GM04504 (cell line): ENCODE data around the gene KRTAP10-8.
"Not testable (repeated sequence)": the region's sequence is repeated elsewhere in the genome, so short reads cannot be mapped to it uniquely, and the experiment has no call there.

Source experiments
- DNase-seq: peaks from one replicate; pipeline ENCODE4 v3.0.0-alpha.2; 2012; ENCODE audit warnings: low read depth

The KRTAP10-8 gene

GRCh38 chr21:44646366-44647221, 34.7 kb downstream of the KRTAP10-8 start, which contains the start of gene KRTAP10-11:
Gene KRTAP10-11, plus strand, starts transcription at chr21:44646414. Its CDS starts 45 bp downstream, at chr21:44646459.
- not testable (repeated sequence) for DNase-seq

- DNase-seq = no peak
These were observed 35.3 kb downstream of the KRTAP10-8 start for GRCh38 chr21:44647222-44647552.

GRCh38 chr21:44648557-44649311, 36.9 kb downstream of the KRTAP10-8 start:
- DNase-seq = no peak

DNA sequence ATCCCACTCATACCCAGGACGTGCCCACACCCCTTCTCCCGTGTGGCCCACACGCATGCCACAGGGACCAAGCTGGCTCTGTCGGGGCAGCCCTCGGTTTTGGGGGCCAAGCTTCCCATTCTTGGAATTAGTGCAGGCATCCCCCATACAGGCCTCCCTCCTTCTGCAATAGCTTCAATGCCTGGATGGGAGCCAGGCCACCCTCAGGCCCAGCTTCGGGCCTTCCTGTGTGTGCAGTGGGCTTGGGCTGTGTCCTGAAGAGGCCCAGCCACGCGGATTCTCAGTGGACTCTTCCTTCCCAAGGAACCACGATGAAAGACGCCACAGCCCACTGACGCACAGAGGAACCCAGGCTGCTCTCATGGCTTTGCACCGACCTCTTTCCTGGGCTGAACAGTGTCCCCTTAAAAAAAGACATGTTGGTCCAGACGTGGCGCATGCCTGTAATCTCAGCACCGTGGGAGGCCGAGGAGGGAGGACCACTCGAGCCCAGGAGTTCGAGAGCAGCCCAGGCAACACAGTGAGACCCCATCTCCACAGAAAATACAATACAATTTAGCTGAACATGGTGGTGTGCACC, 37.7 kb downstream of the KRTAP10-8 start:
- DNase-seq = no peak

- DNase-seq = no peak
These were observed 38.5 kb downstream of the KRTAP10-8 start for GRCh38 chr21:44650265-44650972.

DNA sequence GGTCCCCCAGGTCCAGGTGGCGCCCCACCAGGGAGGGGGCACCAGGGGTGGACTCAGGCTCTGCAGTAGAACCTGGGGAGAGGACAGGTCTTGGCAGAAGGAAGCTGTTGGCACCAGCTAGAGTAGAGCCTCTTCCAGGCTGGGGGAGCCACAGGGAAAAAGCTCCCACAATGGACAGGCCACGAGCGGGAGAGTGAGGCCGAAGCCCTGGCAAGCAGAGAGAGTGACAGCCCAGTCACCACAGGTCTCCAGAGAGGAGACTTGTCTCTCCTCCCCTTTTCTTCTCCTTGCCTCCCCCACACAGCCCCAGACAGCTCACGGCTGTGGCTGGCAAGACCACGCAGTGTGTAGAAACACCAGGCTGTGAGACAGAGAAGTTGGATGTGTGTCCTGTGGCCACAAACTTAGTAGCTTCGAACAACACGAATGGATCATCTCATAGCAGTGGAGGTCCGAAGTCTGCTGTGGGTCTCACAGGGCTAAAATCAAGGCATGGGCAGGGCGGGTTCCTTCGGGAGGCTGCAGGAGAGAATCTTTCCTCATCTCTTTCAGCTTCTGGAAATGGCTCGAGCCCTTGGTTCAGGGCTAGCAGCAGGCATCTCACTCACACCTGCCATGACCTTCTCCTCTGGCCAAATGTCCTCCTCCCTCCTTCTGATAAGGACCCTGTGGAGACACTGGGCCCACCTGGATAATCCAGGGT, 39.2 kb downstream of the KRTAP10-8 start:
- no peak for DNase-seq

DNA sequence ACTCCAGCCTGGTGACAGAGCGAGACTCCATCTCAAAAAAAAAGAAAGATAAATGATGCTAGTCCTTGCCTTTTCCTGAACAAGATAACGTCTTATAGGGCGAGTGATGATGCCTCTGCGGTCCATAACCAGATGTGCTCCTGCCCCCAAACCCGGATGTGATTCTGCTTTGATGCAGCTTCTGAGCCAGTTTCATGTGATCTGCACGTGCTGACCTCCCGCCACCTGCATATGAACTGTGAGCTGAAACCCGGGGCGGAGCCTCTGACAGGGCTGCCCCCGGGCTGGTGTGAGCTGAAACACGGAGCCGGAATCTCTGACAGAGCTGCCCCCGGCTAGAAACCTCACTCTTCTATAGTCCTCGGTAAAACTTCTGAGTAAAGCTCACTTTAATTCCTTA, 41.2 kb downstream of the KRTAP10-8 start:
- DNase-seq = no peak

DNA sequence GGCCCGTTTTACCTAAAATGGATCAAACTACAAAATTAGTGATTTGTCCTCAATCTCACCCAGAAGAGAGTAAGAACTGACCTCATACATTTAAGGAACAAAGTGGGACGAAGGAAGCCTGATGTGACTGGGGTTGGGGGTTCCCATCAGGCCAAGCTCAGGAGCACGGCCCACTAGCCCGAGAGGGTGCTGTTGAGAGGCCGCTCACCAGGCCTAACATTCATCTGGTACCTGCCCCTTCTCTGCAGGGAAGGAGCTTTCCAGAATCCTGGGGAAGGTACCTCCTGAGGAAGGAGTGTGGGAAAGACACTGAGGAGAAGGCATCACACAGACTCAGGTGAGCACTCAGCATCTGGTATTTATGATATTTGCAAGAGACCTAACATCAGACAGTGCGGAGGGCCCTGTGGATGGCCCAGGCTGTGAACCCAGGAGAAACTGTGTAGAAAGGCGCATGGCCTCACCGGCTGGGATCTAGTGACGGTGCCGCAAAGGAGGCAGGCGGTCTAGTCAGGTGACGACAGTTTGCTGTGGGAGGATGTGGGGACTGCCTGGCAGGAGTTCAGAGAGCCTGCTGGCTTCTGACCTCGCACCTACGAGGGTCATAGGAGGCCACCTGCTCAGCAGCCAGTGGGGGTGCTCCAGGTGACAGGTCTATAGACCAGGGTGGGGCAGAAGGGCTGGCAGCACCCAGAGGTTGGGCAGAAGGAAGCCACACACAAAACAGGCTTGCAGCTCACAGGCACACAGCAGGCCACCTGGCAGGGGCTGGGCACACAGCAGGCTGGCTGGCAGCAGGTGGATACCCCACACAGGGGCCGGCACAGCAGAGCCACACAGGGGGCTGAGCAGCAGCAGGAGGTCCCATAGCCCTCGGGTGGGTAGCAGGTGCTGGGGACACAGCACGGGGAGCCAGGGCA, 42.0 kb downstream of the KRTAP10-8 start:
- no peak for DNase-seq

DNA sequence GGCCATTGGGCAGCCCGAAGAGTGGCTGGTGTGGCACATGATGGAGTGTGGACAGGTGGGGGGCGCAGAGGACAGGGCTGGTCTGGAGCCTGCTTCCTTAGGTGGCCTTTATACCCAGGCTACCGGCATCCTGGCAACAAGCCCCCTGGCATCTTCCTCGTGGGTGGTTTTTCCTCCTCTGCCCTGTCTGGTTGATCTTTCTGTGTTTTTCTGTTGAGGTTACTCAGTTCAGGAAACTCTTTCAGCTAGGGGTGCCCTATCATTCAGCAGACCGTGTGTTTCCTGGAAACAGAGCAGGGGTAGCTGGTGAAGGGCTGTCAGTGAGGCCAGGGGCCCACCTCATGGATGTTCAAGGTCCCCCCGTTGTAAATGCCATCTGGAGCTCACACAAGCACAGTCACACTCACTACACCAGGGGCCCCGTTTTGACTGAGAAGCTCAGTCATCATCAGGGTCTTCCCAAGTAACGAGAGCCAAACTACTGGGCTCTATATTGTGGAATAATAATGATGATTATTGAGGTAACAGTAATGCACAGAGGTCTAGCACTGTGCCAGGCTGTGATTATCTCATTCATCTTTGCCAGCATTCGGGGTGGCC, 42.8 kb downstream of the KRTAP10-8 start, which contains the start of gene KRTAP12-4:
Gene KRTAP12-4, minus strand, starts transcription at position 84 of the 600 bp plus-strand sequence. Its CDS starts 45 bp downstream, at position 39.
- DNase-seq = no peak

DNA sequence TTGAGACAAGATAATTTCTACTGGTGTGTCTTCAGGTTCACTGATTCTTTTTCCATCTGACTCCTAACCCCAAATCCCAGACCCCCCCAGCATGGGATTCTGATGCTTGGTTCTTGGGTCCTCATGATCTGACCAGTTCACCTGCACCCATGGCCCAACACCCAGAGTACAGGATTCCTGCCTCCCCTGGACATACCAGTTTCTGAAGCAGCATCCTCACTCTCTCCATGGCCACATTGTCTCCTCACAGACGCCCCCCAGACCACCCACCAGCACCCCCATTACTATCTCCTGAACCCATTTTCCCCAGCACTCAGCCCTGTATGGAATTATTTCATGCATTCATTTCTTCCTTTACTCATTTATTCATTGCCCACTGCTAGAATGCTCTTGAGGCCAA, 45.0 kb downstream of the KRTAP10-8 start:
- no peak for DNase-seq

DNA sequence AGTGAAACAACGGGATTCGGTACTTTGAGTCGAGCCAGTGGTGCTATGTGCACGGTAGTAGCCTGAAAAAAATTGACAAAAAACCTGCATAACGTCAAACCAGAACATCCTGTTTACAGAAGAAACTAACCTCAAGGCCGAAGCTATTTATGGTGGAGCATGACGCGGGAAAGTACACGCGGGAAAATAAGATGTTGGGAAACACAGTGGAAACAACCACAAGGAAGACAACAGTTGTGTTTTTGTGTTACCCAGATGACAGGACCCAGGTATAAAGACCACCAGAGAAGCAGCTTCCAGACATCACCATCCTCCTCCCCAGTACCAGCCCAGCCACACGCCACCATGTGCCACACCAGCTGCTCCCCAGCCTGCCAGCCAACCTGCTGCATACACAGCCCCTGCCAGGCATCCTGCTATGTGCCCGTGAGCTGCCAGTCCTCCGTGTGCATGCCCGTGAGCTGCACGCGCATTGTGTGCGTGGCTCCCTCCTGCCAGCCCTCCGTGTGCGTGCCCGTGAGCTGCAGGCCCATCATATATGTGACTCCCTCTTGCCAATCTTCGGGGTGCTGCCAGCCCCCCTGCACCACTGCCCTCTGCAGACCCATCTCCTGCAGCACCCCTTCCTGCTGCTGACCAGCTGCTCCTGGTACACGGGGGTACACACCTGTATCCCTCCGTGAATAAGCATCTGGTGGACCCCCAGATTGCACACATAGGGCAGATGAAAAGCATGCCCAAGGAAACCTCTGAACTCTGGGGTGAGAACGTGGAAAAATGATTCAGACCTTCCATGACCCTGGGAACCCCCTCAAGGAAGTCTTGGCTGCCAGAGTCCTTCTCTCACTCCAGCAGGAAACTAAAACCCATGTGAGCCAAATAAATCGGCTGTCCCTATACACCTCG, 46.0 kb downstream of the KRTAP10-8 start, which contains the start of gene KRTAP12-3:
Gene KRTAP12-3, plus strand, starts transcription at position 298 of the 906 bp plus-strand sequence. Its CDS starts 48 bp downstream, at position 346.
- DNase-seq = no peak

DNA sequence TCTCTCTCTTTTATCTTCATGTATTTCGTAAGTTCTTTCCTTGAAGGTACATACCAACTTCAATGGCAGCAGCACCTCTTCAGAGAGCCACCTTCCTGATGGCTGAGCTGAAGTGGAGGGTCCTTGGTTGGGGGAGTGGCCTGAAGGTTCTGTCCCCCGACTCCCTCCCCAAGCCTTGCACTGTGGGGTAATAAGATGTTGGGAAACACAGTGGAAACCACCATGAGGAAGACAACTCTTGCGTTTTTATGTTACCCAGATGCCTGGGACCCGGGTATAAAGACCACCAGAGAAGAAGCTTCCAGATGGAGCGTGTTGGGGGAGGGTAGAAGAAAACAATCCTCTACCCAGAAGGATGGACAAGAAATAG, 46.6 kb downstream of the KRTAP10-8 start:
- no peak for DNase-seq

DNA sequence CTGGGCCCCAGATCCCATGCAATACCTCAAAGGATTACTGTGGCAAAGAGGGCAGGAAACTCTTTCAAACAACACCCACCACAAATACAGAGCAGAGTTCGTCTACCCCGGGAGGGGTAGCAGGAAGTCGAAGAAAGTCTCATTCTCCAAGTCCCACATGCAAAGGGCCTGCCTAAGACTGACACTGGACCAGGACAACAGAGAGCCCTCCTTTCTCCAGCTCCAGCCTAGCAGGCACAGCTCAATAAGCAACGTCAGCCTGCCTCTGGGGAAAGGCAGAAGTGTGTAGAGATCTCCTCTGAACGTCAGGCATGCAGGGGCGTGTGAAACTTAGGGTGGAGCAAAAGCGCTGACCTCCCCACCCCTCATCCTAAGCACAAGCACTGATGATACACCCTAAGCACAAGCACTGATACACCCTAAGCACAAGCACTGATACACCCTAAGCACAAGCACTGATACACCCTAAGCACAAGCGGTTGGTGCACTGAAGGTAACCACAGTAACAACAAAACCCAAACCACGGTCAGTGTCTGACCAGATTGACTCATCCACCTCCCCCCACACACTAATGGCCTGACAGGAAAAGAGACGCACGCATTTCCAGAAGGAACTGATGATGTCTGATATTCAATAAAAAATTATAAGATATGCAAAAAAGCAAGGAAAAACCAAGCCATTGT, 47.2 kb downstream of the KRTAP10-8 start:
- DNase-seq = no peak

DNA sequence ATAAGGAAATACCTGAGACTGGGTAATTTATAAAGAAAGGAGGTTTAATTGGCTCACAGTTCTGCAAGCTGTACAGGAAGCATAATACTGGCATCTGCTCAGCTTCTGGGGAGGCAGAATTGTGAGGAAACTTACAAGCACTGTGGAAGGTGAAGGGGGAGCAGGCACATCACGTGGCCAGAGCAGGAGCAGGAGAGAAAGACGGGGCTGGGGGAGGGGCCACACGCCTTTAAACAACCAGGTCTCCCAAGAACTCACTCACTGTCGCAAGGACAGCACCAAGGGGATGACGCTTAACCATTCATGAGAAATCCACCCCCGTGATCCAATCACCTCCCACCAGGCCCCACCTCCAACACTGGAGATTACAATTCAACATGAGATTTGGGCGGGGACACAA, 49.7 kb downstream of the KRTAP10-8 start:
- not testable (repeated sequence) for DNase-seq
